Activated T-cell treated with anti-CD3 and anti-CD28 coated beads, Interleukin-2, amount 50 U/mL, for 72 hours (primary cell): ENCODE measurements around the gene DNMT3L. TPM values are rescaled to one million over a fixed set of nuclear protein-coding genes. Genes with fewer than 3 reads are reported as not detected.
"Not testable (repeated sequence)": the region's sequence is repeated elsewhere in the genome, so short reads cannot be mapped to it uniquely, and the experiment has no call there.

Experiments used
- ATAC-seq, 2 donors: fragments of 150-1000 bp; cut with Tn5 transposase; replicated peaks in 1 of 2; 2 replicates each; pipeline ENCODE4 v1.10.0; 2021; ENCODE audit warnings: moderate library complexity in 2 of 2, mild to moderate bottlenecking in 1 of 2
- DNase-seq, 2 donors: peaks; one replicate each; pipeline ENCODE4 v3.0.0; 2021 to 2022; ENCODE audit warnings: mixed read lengths in 1 of 2
- H3K27ac Mint-ChIP-seq: one replicate; pipeline ENCODE4 v1.8.0; 2022; ENCODE audit warnings: mild to moderate bottlenecking, moderate library complexity, mixed read lengths
- H3K27me3 Mint-ChIP-seq: one replicate; pipeline ENCODE4 v1.8.0; 2022; ENCODE audit warnings: low read depth, mixed read lengths
- H3K36me3 Mint-ChIP-seq, 2 donors: one replicate each; pipeline ENCODE4 v1.8.0; 2022; ENCODE audit warnings: mixed read lengths in 2 of 2, mild to moderate bottlenecking in 1 of 2; ENCODE audit not compliant: insufficient read depth in 2 of 2
- H3K4me1 Mint-ChIP-seq: one replicate; pipeline ENCODE4 v1.8.0; 2022; ENCODE audit warnings: low read depth, mixed read lengths
- H3K4me3 Mint-ChIP-seq, 2 donors: one replicate each; pipeline ENCODE4 v1.8.0; 2022; ENCODE audit warnings: mild to moderate bottlenecking in 2 of 2, mixed read lengths in 2 of 2, moderate library complexity in 2 of 2
- H3K9me3 Mint-ChIP-seq, 2 donors: one replicate each; pipeline ENCODE4 v1.8.0; 2022; ENCODE audit warnings: mixed read lengths in 2 of 2
- total RNA-seq, 2 donors: library from RNA; stranded (reverse); gene quantifications; one replicate each; pipeline ENCODE4 v1.2.3, GENCODE V29; 2022

Gene DNMT3L
- total RNA-seq, 2 donors from 2014 or later: not detected

- not testable (repeated sequence) for H3K27me3 Mint-ChIP-seq, ATAC-seq, DNase-seq, H3K9me3 Mint-ChIP-seq, H3K27ac Mint-ChIP-seq, H3K4me1 Mint-ChIP-seq, H3K4me3 Mint-ChIP-seq, H3K36me3 Mint-ChIP-seq
Measured at GRCh38 chr21:44199997-44200396, 61.7 kb downstream of the DNMT3L start.

DNA sequence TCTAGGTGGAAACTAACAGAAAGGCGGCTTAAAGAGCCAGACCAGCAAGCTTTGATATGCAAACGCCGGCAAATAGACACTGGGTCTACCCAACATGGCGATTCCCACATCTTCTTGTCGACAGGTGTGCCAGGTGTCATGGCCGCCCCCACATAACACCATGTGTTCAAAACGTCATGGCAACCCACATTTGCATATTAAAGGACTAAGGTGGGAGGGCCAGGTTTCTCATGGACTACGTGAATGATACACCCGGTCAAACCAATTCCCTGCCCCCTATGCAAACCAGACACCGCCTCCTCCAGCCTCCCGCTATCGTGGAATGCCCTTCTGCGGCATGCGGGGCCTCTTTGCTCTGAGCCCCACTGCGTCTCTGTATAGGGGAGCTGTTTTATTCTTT lies 62.2 kb downstream of the DNMT3L start:
- Mint-ChIP-seq H3K36me3 (no peaks in the 10 kb centered on the region), H3K27me3 (no peaks in the 10 kb centered on the region), H3K4me3 (no peak overlapping the region), H3K4me1 (no peaks in the 10 kb centered on the region), H3K27ac (no peak overlapping the region), H3K9me3 (no peaks in the 10 kb centered on the region)
- ATAC-seq: no peak
- no peak for DNase-seq

DNA sequence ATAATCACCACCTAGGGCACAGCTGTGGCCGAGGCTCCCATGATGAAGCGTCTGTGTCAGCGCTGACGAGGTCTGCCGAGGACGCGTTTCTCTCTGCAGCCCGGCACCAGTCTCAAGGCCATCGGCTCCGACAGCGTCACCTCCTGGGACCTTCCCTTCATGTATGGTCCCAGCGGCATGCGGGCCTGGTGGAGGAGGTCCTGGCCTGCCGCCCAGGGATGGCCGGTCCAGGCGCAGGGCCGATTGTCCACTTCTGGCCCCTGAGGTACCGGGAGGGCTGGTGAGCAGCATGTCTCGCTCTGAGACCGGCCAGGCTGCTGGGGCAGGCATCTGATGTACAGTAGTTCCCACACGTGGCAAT lies 64.6 kb downstream of the DNMT3L start:
- not testable (repeated sequence) for H3K4me1 Mint-ChIP-seq

More for the DNA sequence above, 64.6 kb downstream of the DNMT3L start:
- not testable (repeated sequence) for H3K4me3 Mint-ChIP-seq, H3K36me3 Mint-ChIP-seq, H3K27ac Mint-ChIP-seq, ATAC-seq, H3K27me3 Mint-ChIP-seq, DNase-seq, H3K9me3 Mint-ChIP-seq

Other genes starting within 250 kb of the DNMT3L start
- gene TRAPPC10, start 249.6 kb downstream of the DNMT3L start, total RNA-seq: 10 to 100 TPM; 53.5 to 72.6 TPM
- 10 to 100 TPM in 1 of 2 donors, 1 to 10 TPM in 1; 5.9 to 23.2 TPM for gene PWP2, start 154.5 kb downstream of the DNMT3L start, total RNA-seq
- 10 to 100 TPM; 12.7 to 35.3 TPM for gene GATD3, start 128.2 kb downstream of the DNMT3L start, total RNA-seq
- gene ICOSLG, start 21.0 kb downstream of the DNMT3L start, total RNA-seq: 1 to 10 TPM; 2.6 to 3.2 TPM
- gene AIRE, start 24.0 kb upstream of the DNMT3L start, total RNA-seq: not detected
- 100 to 1,000 TPM; 104 to 109 TPM for gene PFKL, start 38.2 kb upstream of the DNMT3L start, total RNA-seq
- gene CFAP410, start 77.5 kb upstream of the DNMT3L start, total RNA-seq: 10 to 100 TPM; 14.5 to 17.2 TPM
- gene TRPM2, start 91.7 kb upstream of the DNMT3L start, total RNA-seq: 1 to 10 TPM; 2.4 to 3.2 TPM
- 1 to 10 TPM; 2.8 to 3.8 TPM for gene LRRC3, start 193.6 kb upstream of the DNMT3L start, total RNA-seq